ENCODE results near the gene SPARC.
"Not testable (repeated sequence)": the region's sequence is repeated elsewhere in the genome, so short reads cannot be mapped to it uniquely, and the experiment has no call there.

The SPARC gene

GRCh38 chr5:151686674-151687407 is at the start of gene SPARC:
Gene SPARC, minus strand, starts transcription at chr5:151686915. Its CDS starts 10,727 bp downstream, at chr5:151676188.
- DNase-seq (ENCODE audit: low read depth) = peak; percentile 95

GRCh38 chr5:151735646-151736045 is 48.9 kb upstream of the SPARC start:
- no peak for DNase-seq (ENCODE audit: low read depth)

- no peak for DNase-seq (ENCODE audit: low read depth)
Observed at GRCh38 chr5:151734064-151734408, 47.3 kb upstream of the SPARC start.

GRCh38 chr5:151733358-151734063 is 46.8 kb upstream of the SPARC start:
- no peak for DNase-seq (ENCODE audit: low read depth)

- DNase-seq (ENCODE audit: low read depth) = no peak
Observed at GRCh38 chr5:151730381-151730780, 43.7 kb upstream of the SPARC start.

- DNase-seq (ENCODE audit: low read depth) = not testable (repeated sequence)
Observed at GRCh38 chr5:151729597-151729996, 42.9 kb upstream of the SPARC start.

GRCh38 chr5:151724360-151724759 is 37.6 kb upstream of the SPARC start:
- no peak for DNase-seq (ENCODE audit: low read depth)

- no peak for DNase-seq (ENCODE audit: low read depth)
Observed at GRCh38 chr5:151722546-151722945, 35.8 kb upstream of the SPARC start.

GRCh38 chr5:151721812-151722391 is 35.2 kb upstream of the SPARC start:
- no peak for DNase-seq (ENCODE audit: low read depth)

- no peak for DNase-seq (ENCODE audit: low read depth)
Observed at GRCh38 chr5:151721087-151721646, 34.5 kb upstream of the SPARC start.

- DNase-seq (ENCODE audit: low read depth) = no peak
Observed at GRCh38 chr5:151720215-151720614, 33.5 kb upstream of the SPARC start.

GRCh38 chr5:151719228-151720000 is 32.7 kb upstream of the SPARC start:
- DNase-seq (ENCODE audit: low read depth) = no peak

GRCh38 chr5:151718646-151719045 is 31.9 kb upstream of the SPARC start:
- DNase-seq (ENCODE audit: low read depth) = no peak

GRCh38 chr5:151718153-151718552 is 31.4 kb upstream of the SPARC start:
- DNase-seq (ENCODE audit: low read depth) = no peak

- no peak for DNase-seq (ENCODE audit: low read depth)
Observed at GRCh38 chr5:151717416-151717815, 30.7 kb upstream of the SPARC start.

GRCh38 chr5:151709109-151709735 is 22.5 kb upstream of the SPARC start:
- DNase-seq (ENCODE audit: low read depth) = no peak

- DNase-seq (ENCODE audit: low read depth) = no peak
Observed at GRCh38 chr5:151708126-151708525, 21.4 kb upstream of the SPARC start.

GRCh38 chr5:151707567-151707966 is 20.9 kb upstream of the SPARC start:
- DNase-seq (ENCODE audit: low read depth) = no peak

- DNase-seq (ENCODE audit: low read depth) = no peak
Observed at GRCh38 chr5:151706906-151707305, 20.2 kb upstream of the SPARC start.

GRCh38 chr5:151703780-151704179 is 17.1 kb upstream of the SPARC start:
- no peak for DNase-seq (ENCODE audit: low read depth)

GRCh38 chr5:151703227-151703626 is 16.5 kb upstream of the SPARC start:
- DNase-seq (ENCODE audit: low read depth) = no peak

- no peak for DNase-seq (ENCODE audit: low read depth)
Observed at GRCh38 chr5:151700820-151701219, 14.1 kb upstream of the SPARC start.
